Placental epithelial cell (primary cell): ENCODE results near the gene DPEP1. TPM values are rescaled to one million over a fixed set of nuclear protein-coding genes. Genes with fewer than 3 reads are reported as not detected.

Experiments used
- total RNA-seq: library from RNA; depleted of rRNA; stranded (reverse); fragments of >200 nt; gene quantifications from 2 replicates; pipeline ENCODE4 v1.2.3, GENCODE V29; 2012

DPEP1 gene
- not detected in 2 replicates for total RNA-seq

GRCh38 chr16:89613231-89613953, at the start of gene DPEP1:
TSS of gene DPEP1 (plus strand) at chr16:89613642. CDS start at chr16:89630411, 16,769 bp downstream.

GRCh38 chr16:89575247-89576152, 37.9 kb upstream of the DPEP1 start, which contains the start of gene CPNE7:
TSS of gene CPNE7 (plus strand) at chr16:89575758. CDS start at chr16:89575898, 140 bp downstream.

GRCh38 chr16:89657442-89658220, 44.2 kb downstream of the DPEP1 start, which contains the start of the genes CHMP1A and SPATA33:
TSS of gene CHMP1A (minus strand) at chr16:89657708. CDS start at chr16:89657588, 120 bp downstream.
TSS of gene SPATA33 (plus strand) at chr16:89657836. CDS start at chr16:89657912, 76 bp downstream.

GRCh38 chr16:89686520-89687091, 73.2 kb downstream of the DPEP1 start, which contains the start of gene CDK10:
TSS of gene CDK10 (plus strand) at chr16:89686689. CDS start at chr16:89686711, 22 bp downstream.

Other genes with a start within 250 kb of the DPEP1 start
- 48.4 and 69.1 TPM in 2 replicates for gene ANKRD11, start 123.1 kb upstream of the DPEP1 start, total RNA-seq
- 104 and 111 TPM in 2 replicates for gene SPG7, start 105.2 kb upstream of the DPEP1 start, total RNA-seq
- 2,619 and 3,285 TPM in 2 replicates for gene RPL13, start 53.0 kb upstream of the DPEP1 start, total RNA-seq
- 0.43 and 2.4 TPM in 2 replicates for gene CPNE7, start 37.9 kb upstream of the DPEP1 start, total RNA-seq
- 124 and 146 TPM in 2 replicates for gene CHMP1A, start 44.1 kb downstream of the DPEP1 start, total RNA-seq
- gene SPATA33, start 44.2 kb downstream of the DPEP1 start, total RNA-seq: 3.6 and 4.3 TPM in 2 replicates
- 37.3 and 48.9 TPM in 2 replicates for gene CDK10, start 73.0 kb downstream of the DPEP1 start, total RNA-seq
- gene SPATA2L, start 88.1 kb downstream of the DPEP1 start, total RNA-seq: 6.3 and 10.7 TPM in 2 replicates
- 9.8 and 10.2 TPM in 2 replicates for gene VPS9D1, start 107.3 kb downstream of the DPEP1 start, total RNA-seq
- gene ZNF276, start 107.9 kb downstream of the DPEP1 start, total RNA-seq: 14.7 and 18.8 TPM in 2 replicates
- gene FANCA, start 203.0 kb downstream of the DPEP1 start, total RNA-seq: 9.4 and 11.0 TPM in 2 replicates
- 6.1 and 10.2 TPM in 2 replicates for gene SPIRE2, start 214.8 kb downstream of the DPEP1 start, total RNA-seq